Measurements from ENCODE around the gene FCER2.

The FCER2 gene

DNA sequence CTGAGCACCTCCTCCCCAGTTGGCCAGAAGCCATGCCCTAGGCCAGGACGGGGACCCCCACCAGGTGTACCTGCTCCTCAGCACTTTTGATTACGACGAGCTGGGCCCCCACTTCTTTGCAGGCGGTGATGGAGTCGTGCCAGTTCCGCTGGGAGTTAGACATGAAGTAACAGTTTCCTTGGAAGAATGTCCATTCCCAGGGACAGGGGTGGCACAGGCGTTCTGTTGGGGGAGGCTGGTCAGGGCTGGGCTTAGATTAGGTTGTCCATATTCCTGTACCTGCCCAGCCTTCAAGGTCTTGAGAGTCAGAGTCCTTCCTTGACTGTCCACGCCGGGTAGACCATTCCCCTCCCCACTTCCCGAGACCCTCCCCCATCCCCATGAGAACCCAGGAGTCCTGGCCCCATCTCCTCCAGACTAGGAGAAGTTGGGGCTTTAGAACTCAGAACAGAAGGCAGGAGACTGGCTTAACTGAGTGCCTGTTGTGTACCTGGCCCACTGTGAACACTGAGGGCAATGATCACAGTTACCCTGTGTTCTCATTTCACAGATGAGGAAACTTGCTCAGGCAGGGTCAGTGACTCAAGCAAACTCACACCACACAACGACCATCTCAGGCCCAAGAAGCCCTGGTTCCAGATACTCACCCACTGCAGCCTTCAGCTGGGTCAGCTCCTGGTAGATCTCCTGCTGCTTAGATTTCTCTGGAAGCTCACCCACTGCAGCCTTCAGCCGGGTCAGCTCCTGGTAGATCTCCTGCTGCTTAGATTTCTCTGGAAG is 43.1 kb upstream of the FCER2 start:
- no peak for DNase-seq (ENCODE audit: low spot score)
- TF ChIP-seq, protein P1, sequence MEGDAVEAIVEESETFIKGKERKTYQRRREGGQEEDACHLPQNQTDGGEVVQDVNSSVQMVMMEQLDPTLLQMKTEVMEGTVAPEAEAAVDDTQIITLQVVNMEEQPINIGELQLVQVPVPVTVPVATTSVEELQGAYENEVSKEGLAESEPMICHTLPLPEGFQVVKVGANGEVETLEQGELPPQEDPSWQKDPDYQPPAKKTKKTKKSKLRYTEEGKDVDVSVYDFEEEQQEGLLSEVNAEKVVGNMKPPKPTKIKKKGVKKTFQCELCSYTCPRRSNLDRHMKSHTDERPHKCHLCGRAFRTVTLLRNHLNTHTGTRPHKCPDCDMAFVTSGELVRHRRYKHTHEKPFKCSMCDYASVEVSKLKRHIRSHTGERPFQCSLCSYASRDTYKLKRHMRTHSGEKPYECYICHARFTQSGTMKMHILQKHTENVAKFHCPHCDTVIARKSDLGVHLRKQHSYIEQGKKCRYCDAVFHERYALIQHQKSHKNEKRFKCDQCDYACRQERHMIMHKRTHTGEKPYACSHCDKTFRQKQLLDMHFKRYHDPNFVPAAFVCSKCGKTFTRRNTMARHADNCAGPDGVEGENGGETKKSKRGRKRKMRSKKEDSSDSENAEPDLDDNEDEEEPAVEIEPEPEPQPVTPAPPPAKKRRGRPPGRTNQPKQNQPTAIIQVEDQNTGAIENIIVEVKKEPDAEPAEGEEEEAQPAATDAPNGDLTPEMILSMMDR (IDR thresholded peaks at IDR 0.05): no peak
- no peak overlapping the region for H3K27ac ChIP-seq
- H3K4me3 ChIP-seq: no peak overlapping the region

DNA sequence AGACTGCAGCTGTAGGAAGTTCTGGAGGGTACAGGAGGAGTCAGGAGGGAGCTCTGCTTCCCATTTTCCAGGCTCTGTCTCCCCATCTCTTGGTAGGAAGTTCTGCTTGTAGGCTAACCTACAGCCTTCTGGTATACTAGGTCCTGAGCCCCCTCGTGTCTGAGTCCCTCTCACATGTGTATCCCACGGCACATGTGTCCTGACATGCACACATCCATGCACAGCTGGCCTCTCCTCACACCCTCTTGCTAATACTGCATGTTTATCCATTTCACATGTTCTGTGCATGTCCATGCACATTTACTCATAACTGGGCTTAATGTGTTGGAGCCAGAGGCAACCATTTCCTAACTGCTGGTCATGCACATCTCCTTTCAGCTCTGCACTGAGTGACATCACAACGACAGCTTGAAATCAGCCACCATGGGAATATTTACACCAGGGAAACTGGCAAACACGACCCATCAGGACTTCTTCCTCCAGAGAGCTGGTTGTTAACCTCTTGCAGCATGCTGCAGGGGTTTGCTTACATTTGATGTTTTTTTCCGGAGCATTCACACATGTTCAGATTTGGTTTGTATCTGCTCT is 42.4 kb upstream of the FCER2 start:
- DNase-seq (ENCODE audit: low spot score): no peak

DNA sequence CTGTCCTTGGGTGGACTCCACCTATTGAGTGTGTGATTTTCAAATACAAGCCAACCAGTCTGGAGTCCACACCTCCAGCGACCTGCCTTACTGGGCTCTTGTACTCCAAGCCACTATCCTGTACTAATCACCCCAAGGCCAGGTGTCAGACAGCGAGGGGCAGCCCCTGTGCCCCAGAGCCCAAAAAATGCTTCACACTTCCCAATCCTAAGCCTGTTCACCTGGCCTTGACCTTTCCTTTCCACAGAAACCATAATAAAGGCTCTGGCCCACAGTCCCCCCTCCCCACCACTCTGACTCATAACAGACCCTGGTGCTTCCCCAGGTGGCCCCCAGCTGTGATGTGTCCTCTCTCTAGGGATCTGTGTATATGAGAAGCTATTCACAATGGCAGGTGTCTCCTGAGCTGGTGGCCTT is 41.5 kb upstream of the FCER2 start:
- H3K27ac ChIP-seq: no peak overlapping the region
- TF ChIP-seq, protein P1 (IDR thresholded peaks at IDR 0.05): no peak
- H3K4me3 ChIP-seq: no peak overlapping the region
- no peak for DNase-seq (ENCODE audit: low spot score)

More for the DNA sequence above, 42.4 kb upstream of the FCER2 start:
- Histone ChIP-seq H3K27ac (no peak overlapping the region), H3K4me3 (no peak overlapping the region)
- TF ChIP-seq, protein P1 (IDR thresholded peaks at IDR 0.05): no peak

DNA sequence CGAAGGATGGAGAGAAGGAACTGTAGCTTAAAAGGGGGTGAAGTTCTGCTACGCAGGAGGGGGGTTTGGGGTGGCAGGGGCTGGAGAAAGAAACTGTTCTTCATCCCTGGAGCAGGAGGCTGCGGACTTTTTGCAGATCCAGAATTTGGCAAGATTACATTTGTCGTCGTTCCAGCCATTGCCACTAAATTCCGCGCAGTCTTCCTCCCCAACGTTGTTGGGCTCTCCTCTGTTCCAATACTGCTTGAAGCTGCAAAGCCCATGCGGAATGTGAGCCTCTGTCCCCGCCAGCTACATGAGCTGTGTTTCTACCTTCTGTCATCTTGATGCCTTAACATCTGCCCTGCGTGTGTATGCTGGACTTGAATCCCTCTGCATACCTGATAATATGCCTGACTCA is 41.1 kb upstream of the FCER2 start:
- no peak overlapping the region for H3K27ac ChIP-seq
- H3K4me3 ChIP-seq: no peak overlapping the region
- TF ChIP-seq, protein P1 (IDR thresholded peaks at IDR 0.05): no peak

DNA sequence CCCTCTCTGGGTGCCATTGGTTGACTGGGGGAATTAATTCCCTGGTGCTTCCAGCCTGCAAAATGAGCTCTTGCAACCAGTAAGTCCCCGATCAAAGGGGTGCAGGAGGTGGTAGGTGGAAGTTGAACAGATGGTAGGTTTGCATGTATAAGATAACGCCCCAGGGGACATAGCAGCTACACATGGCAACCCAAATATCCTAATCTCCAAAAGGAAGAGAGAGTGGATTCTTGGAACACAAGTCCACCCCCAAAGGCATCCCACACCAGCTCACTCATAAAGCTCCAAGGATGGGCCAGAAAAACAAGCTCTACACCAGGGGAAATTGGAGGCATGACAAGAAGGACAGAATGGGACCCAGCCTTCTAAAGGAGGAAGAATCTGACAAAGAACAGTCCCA is 40.6 kb upstream of the FCER2 start:
- Histone ChIP-seq H3K4me3 (no peak overlapping the region), H3K27ac (no peak overlapping the region)
- no peak for DNase-seq (ENCODE audit: low spot score)
- TF ChIP-seq, protein P1 (IDR thresholded peaks at IDR 0.05): no peak

More for the DNA sequence above, 41.1 kb upstream of the FCER2 start:
- no peak for DNase-seq (ENCODE audit: low spot score)

DNA sequence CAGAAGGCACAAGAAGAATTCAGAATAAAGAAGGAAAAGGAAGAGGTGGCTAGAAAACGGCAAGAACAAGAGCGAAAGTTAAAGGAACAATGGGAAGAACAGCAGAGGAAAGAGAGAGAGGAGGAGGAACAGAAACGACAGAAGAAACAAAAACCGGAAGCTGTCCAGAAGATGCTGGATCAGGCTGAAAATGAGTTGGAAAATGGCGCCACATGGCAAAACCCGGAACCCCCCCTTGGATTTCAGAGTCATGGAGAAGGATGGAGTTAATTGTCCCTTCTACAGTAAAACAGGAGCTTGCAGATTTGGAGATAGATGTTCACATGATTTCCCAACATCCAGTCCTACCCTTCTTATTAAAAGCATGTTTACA is 38.7 kb upstream of the FCER2 start:
- Histone ChIP-seq H3K4me3 (no peak overlapping the region), H3K27ac (no peak overlapping the region)
- TF ChIP-seq, protein P1 (IDR thresholded peaks at IDR 0.05): no peak
- peak; percentile 11 for DNase-seq (ENCODE audit: low spot score)
